H9 (cell line): ENCODE measurements around the gene ZNF488. TPM values are rescaled to one million over a fixed set of nuclear protein-coding genes. Genes with fewer than 3 reads are reported as not detected.

Experiments used
- DNase-seq: peaks from one replicate; pipeline ENCODE4 v3.0.0-alpha.2; 2017
- H2AFZ ChIP-seq: one replicate; pipeline ENCODE4 v1.6.1; 2013; ENCODE audit warnings: mild to moderate bottlenecking, low read length, control low read depth, moderate library complexity
- H2AK5ac ChIP-seq: 2 replicates; pipeline ENCODE4 v1.6.1; 2013; ENCODE audit warnings: low read length, control low read depth, mixed read lengths; ENCODE audit not compliant: insufficient read length
- H2BK120ac ChIP-seq: one replicate; pipeline ENCODE4 v1.6.1; 2013; ENCODE audit warnings: low read depth, mild to moderate bottlenecking, low read length, control low read depth, inconsistent platforms; ENCODE audit not compliant: poor library complexity, severe bottlenecking
- H2BK12ac ChIP-seq: 2 replicates; pipeline ENCODE4 v1.6.1; 2013; ENCODE audit warnings: low read length, control low read depth, mixed read lengths, low read depth; ENCODE audit not compliant: insufficient read length
- H2BK15ac ChIP-seq: 2 replicates; pipeline ENCODE4 v1.6.1; 2013; ENCODE audit warnings: low read depth, low read length, control low read depth
- H2BK20ac ChIP-seq: one replicate; pipeline ENCODE4 v1.6.1; 2013; ENCODE audit warnings: low read depth, mild to moderate bottlenecking, low read length, control low read depth, inconsistent platforms; ENCODE audit not compliant: poor library complexity, severe bottlenecking
- H2BK5ac ChIP-seq: 2 replicates; pipeline ENCODE4 v1.6.1; 2013; ENCODE audit warnings: low read length, control low read depth, mixed read lengths; ENCODE audit not compliant: insufficient read length
- H3K14ac ChIP-seq: 2 replicates; pipeline ENCODE4 v1.6.1; 2013; ENCODE audit warnings: low read length, control low read depth; ENCODE audit not compliant: insufficient read depth
- H3K18ac ChIP-seq: 2 replicates; pipeline ENCODE4 v1.6.1; 2013; ENCODE audit warnings: low read depth, mild to moderate bottlenecking, mixed read lengths, low read length, control low read depth; ENCODE audit not compliant: insufficient read length
- H3K23ac ChIP-seq: 2 replicates; pipeline ENCODE4 v1.6.1; 2013; ENCODE audit warnings: low read length, control low read depth, mixed read lengths, low read depth; ENCODE audit not compliant: insufficient read length
- H3K23me2 ChIP-seq: 2 replicates; pipeline ENCODE4 v1.6.1; 2013; ENCODE audit warnings: low read depth, mild to moderate bottlenecking, mixed read lengths, low read length, control low read depth; ENCODE audit not compliant: insufficient read length, poor library complexity, severe bottlenecking
- H3K27ac ChIP-seq: 2 replicates; pipeline ENCODE4 v1.5.1; 2013; ENCODE audit warnings: low read length, control low read depth, mixed read lengths, low read depth; ENCODE audit not compliant: insufficient read length
- H3K27me3 ChIP-seq: 2 replicates; pipeline ENCODE4 v1.6.1; 2013; ENCODE audit warnings: low read length, control low read depth, inconsistent platforms; ENCODE audit not compliant: insufficient read depth
- H3K4ac ChIP-seq: 2 replicates; pipeline ENCODE4 v1.6.1; 2013; ENCODE audit warnings: low read depth, mild to moderate bottlenecking, control low read depth, inconsistent platforms, low read length, moderate library complexity
- H3K4me1 ChIP-seq: 2 replicates; pipeline ENCODE4 v1.6.1; 2013; ENCODE audit warnings: low read length, control low read depth, inconsistent platforms; ENCODE audit not compliant: insufficient read depth
- H3K4me2 ChIP-seq: 2 replicates; pipeline ENCODE4 v1.6.1; 2013; ENCODE audit warnings: low read length, control low read depth, mixed read lengths; ENCODE audit not compliant: insufficient read length, insufficient read depth
- H3K56ac ChIP-seq: 2 replicates; pipeline ENCODE4 v1.6.1; 2013; ENCODE audit warnings: low read depth, mild to moderate bottlenecking, mixed read lengths, low read length, control low read depth; ENCODE audit not compliant: insufficient read length
- H3K79me1 ChIP-seq: 2 replicates; pipeline ENCODE4 v1.6.1; 2013; ENCODE audit warnings: low read depth, mild to moderate bottlenecking, moderate library complexity, low read length, control low read depth, inconsistent platforms; ENCODE audit not compliant: insufficient read depth, poor library complexity, severe bottlenecking
- H3K79me2 ChIP-seq: 2 replicates; pipeline ENCODE4 v1.6.1; 2013; ENCODE audit warnings: low read length, control low read depth, inconsistent platforms; ENCODE audit not compliant: insufficient read depth
- H3K9ac ChIP-seq: 2 replicates; pipeline ENCODE4 v1.6.1; 2013; ENCODE audit warnings: low read length, control low read depth, mixed read lengths; ENCODE audit not compliant: insufficient read length; ENCODE audit errors: extremely low read depth
- H3K9me3 ChIP-seq: one replicate; pipeline ENCODE4 v1.6.1; 2013; ENCODE audit warnings: low read depth, low read length, inconsistent platforms; ENCODE audit not compliant: control insufficient read depth
- H3T11ph ChIP-seq: one replicate; pipeline ENCODE4 v1.6.1; 2013; ENCODE audit warnings: mild to moderate bottlenecking, low read length, control low read depth, inconsistent platforms
- H4K20me1 ChIP-seq: one replicate; pipeline ENCODE4 v1.6.1; 2013; ENCODE audit not compliant: control insufficient read depth, insufficient read length, insufficient read depth
- H4K5ac ChIP-seq: 2 replicates; pipeline ENCODE4 v1.6.1; 2013; ENCODE audit warnings: low read depth, mild to moderate bottlenecking, mixed read lengths, low read length, control low read depth; ENCODE audit not compliant: insufficient read length
- H4K8ac ChIP-seq: replicated peaks from 2 replicates; pipeline ENCODE4 v1.6.1; 2013; ENCODE audit warnings: low read length, control low read depth, mixed read lengths, low read depth; ENCODE audit not compliant: insufficient read length
- H4K91ac ChIP-seq: 2 replicates; pipeline ENCODE4 v1.6.1; 2013; ENCODE audit warnings: low read depth, mild to moderate bottlenecking, moderate library complexity, mixed read lengths, low read length, control low read depth; ENCODE audit not compliant: insufficient read length
- H3K27ac Mint-ChIP-seq, 3 experiments: 2 replicates in 2 of 3; 3 replicates in 1 of 3; pipeline ENCODE4 v1.8.0; 2020 to 2021; ENCODE audit warnings: mixed read lengths in 3 of 3, mild to moderate bottlenecking in 1 of 3, moderate library complexity in 1 of 3
- H3K27me3 Mint-ChIP-seq: 2 replicates; pipeline ENCODE4 v1.8.0; 2021; ENCODE audit warnings: low read depth, mild to moderate bottlenecking, moderate library complexity, mixed read lengths
- H3K36me3 Mint-ChIP-seq, 3 experiments: 2 replicates in 2 of 3; 3 replicates in 1 of 3; pipeline ENCODE4 v1.8.0; 2020 to 2021; ENCODE audit warnings: low read depth in 3 of 3, mixed read lengths in 3 of 3; ENCODE audit not compliant: insufficient read depth in 1 of 3
- H3K4me1 Mint-ChIP-seq, 2 experiments: 2 replicates each; pipeline ENCODE4 v1.8.0; 2020; ENCODE audit warnings: mixed read lengths in 2 of 2
- H3K4me3 Mint-ChIP-seq, 2 experiments: 2 replicates in 1 of 2; 3 replicates in 1 of 2; pipeline ENCODE4 v1.8.0; 2020 to 2021; ENCODE audit warnings: mild to moderate bottlenecking in 2 of 2, mixed read lengths in 2 of 2, moderate library complexity in 1 of 2
- H3K9me3 Mint-ChIP-seq, 2 experiments: 2 replicates in 1 of 2; 3 replicates in 1 of 2; pipeline ENCODE4 v1.8.0; 2020; ENCODE audit warnings: mild to moderate bottlenecking in 2 of 2, mixed read lengths in 2 of 2, moderate library complexity in 1 of 2
- CTCF ChIP-seq: fragments of 200-600 bp; sonication (generic); conservative IDR thresholded peaks from 3 replicates; pipeline ENCODE4 v1.8.0; 2021; ENCODE audit warnings: antibody characterized with exemption, mild to moderate bottlenecking
- WGBS: extraction: QIAGEN DNeasy Blood & Tissue Kit; methylation state at CpG from one replicate; pipeline ENCODE4 v1.1.7; 2013; ENCODE audit warnings: missing lambda C conversion rate, low lambda C conversion rate, mixed read lengths; ENCODE audit not compliant: insufficient read length; ENCODE audit errors: extremely low coverage; 5-methylcytosine and 5-hydroxymethylcytosine counted together
- total RNA-seq: library from RNA; stranded (reverse); gene quantifications from 2 replicates; pipeline ENCODE4 v1.2.1, GENCODE V29; 2021

The ZNF488 gene
- total RNA-seq, 1 experiment from 2014 or later: 2.9 TPM

- H3K23ac ChIP-seq: no peak overlapping the region
- H3K79me2 ChIP-seq: no peaks in the 10 kb centered on the region
- no peaks in the 10 kb centered on the region for H4K20me1 ChIP-seq
- WGBS: no CpG with 5 or more reads among the region's 2 CpGs
- no peak overlapping the region for H3K9ac ChIP-seq
- no peak overlapping the region for H2BK20ac ChIP-seq
- H2BK12ac ChIP-seq: no peak overlapping the region
- H2BK5ac ChIP-seq: no peak overlapping the region
- no peak overlapping the region for H3K18ac ChIP-seq
- H3K4ac ChIP-seq: no peak overlapping the region
- Mint-ChIP-seq H3K27ac (no peak overlapping the region; a peak in 1 of 7 replicates), H3K4me1 (peaks cover 15 to 19% of the 10 kb centered on the region in 2 experiments), H3K27me3 (peaks cover 1% of the 10 kb centered on the region), H3K36me3 (no peaks in the 10 kb centered on the region), H3K4me3 (no peak overlapping the region), H3K9me3 (no peaks in the 10 kb centered on the region; a peak in 1 of 5 replicates)
- H2AFZ ChIP-seq: no peak overlapping the region
- no peak overlapping the region for H2AK5ac ChIP-seq
- TF ChIP-seq CTCF: no peak
- no peaks in the 10 kb centered on the region for H3K27me3 ChIP-seq
- no peaks in the 10 kb centered on the region; the same call in 1 of the 2 replicates for H3K4me1 ChIP-seq
- no peak overlapping the region for H3K14ac ChIP-seq
- no peak overlapping the region for H2BK120ac ChIP-seq
- H4K8ac ChIP-seq: no peak overlapping the region
- H3K79me1 ChIP-seq: no peaks in the 10 kb centered on the region
- no peaks in the 10 kb centered on the region for H3K23me2 ChIP-seq
- H3T11ph ChIP-seq: no peak overlapping the region
- no peak overlapping the region for H4K5ac ChIP-seq
- no peak overlapping the region for H3K56ac ChIP-seq
- no peak overlapping the region for H3K27ac ChIP-seq
- H3K4me2 ChIP-seq: no peak overlapping the region
- no peak for DNase-seq
- H3K9me3 ChIP-seq: no peaks in the 10 kb centered on the region
- no peak overlapping the region for H4K91ac ChIP-seq
- H2BK15ac ChIP-seq: no peak overlapping the region
These were observed 35.3 kb upstream of the ZNF488 start for GRCh38 chr10:47419421-47419820.
